Heart left ventricle (tissue), 16 donors: ENCODE measurements around the gene STRIP1. TPM values are rescaled to one million over a fixed set of nuclear protein-coding genes. Genes with fewer than 3 reads are reported as not detected.

ENCODE experiments used
- ATAC-seq, 4 donors: fragments of 200-7000 bp; cut with Tn5 transposase; one replicate each; pipeline ENCODE4 v1.9.1; 2020 to 2022; ENCODE audit warnings: moderate library complexity in 4 of 4, mild to moderate bottlenecking in 3 of 4, moderate number of reproducible peaks in 1 of 4
- DNase-seq, 5 donors: peaks; one replicate each; pipeline ENCODE4 v3.0.0-alpha.2; 2020
- H3K27ac ChIP-seq, 12 donors: fragments of 200-600 bp; sonication (generic) in 4 of 12; one replicate each; pipeline versions ENCODE4 v1.5.0 to v1.8.0; 2016 to 2022; ENCODE audit warnings: mild to moderate bottlenecking in 2 of 12
- H3K27me3 ChIP-seq, 9 donors: fragments of 200-600 bp; sonication (generic) in 2 of 9; one replicate each; pipeline versions ENCODE4 v1.5.1 to v1.8.0; 2016 to 2022; ENCODE audit warnings: mild to moderate bottlenecking in 3 of 9
- H3K36me3 ChIP-seq, 9 donors: fragments of 200-600 bp; sonication (generic) in 2 of 9; one replicate each; pipeline versions ENCODE4 v1.5.0 to v1.8.0; 2018 to 2022; ENCODE audit warnings: mild to moderate bottlenecking in 2 of 9
- H3K4me1 ChIP-seq, 12 donors: fragments of 200-600 bp; sonication (generic) in 4 of 12; one replicate each; pipeline versions ENCODE4 v1.5.0 to v1.8.0; 2016 to 2022; ENCODE audit warnings: mild to moderate bottlenecking in 3 of 12
- H3K4me3 ChIP-seq, 12 donors: fragments of 200-600 bp; sonication (generic) in 4 of 12; one replicate each; pipeline versions ENCODE4 v1.5.0 to v1.8.0; 2017 to 2022; ENCODE audit warnings: mild to moderate bottlenecking in 9 of 12, moderate library complexity in 4 of 12
- H3K9me3 ChIP-seq, 12 donors: fragments of 200-600 bp; sonication (generic) in 4 of 12; one replicate each; pipeline versions ENCODE4 v1.5.0 to v1.8.0; 2016 to 2022; ENCODE audit warnings: mild to moderate bottlenecking in 1 of 12
- CTCF ChIP-seq, 12 donors: fragments of 200-600 bp; sonication (generic) in 4 of 12; IDR thresholded peaks; one replicate each; pipeline versions ENCODE4 v1.5.0 to v1.8.0; 2018 to 2022; ENCODE audit warnings: antibody characterized with exemption in 12 of 12, mild to moderate bottlenecking in 5 of 12
- POLR2A ChIP-seq, 2 donors: fragments of 450-650 bp; IDR thresholded peaks; one replicate each; pipeline ENCODE4 v1.6.1; 2017; ENCODE audit warnings: antibody characterized with exemption in 2 of 2, mild to moderate bottlenecking in 2 of 2, moderate library complexity in 2 of 2
- WGBS, 4 donors: extraction: QIAGEN DNeasy Blood & Tissue Kit in 2 of 4; methylation state at CpG; one replicate each; pipeline versions ENCODE4 v1.1.5 to v1.1.7; 2013 to 2018; 5-methylcytosine and 5-hydroxymethylcytosine counted together
- intact Hi-C, 10 donors: fragments of 100-400 bp; cut with DNase I; formaldehyde crosslinking; loops; one replicate each; pipeline versions ENCODE4 v1.11.1 to v1.14.2; 2022
- polyA plus RNA-seq, 2 donors: library from polyadenylated mRNA; stranded (reverse); fragments of 200-250 nt; gene quantifications; one replicate each; pipeline ENCODE4 v1.2.3, GENCODE V29; 2013
- total RNA-seq, 9 donors: library from RNA; depleted of rRNA in 2 of 9; stranded (reverse); fragments of >200 nt in 2 of 9; fragmentation: NEBNext Ultra II Directional in 3 of 9; extraction: Animal tissue kit (Norgen Biotek cat#: 25700) in 3 of 9; gene quantifications; one replicate each; pipeline versions ENCODE4 v1.1.0 to v1.2.4, GENCODE V29; 2016 to 2023
- donor health status: ischemic (EF 13 %, LVEDD 7.1; RV severe dilation, severe dysfunction).
- donor health status: healthy with polysubstance abuse.
- donor health status: DM: no; HTN: yes; CAD: no.
- donor health status: DM: no; HTN: no; CAD: no.
- donor health status: ischemic (EF 25% LVEDD 6.9; RV normal size, moderate dysfunction).
- donor health status: ischemic (EF 25% LVEDD 5.7; RV mildly dilated, moderate dysfunction).
- donor health status: healthy.
- donor health status: DM: yes; HTN: yes; CAD: no.
- donor health status: ischemic (EF 35%, LVEDD 5.7; RV mildly dilated, moderate dysfunction).
- donor health status: nonischemic (EF 11% LVEDD 7.7; RV severe dilation, severe dysfunction).
- donor health status: DM: yes; HTN: yes; CAD: no.
- donor health status: PGD.
- donor health status: ischemic (EF 29% LVEDD 5.4; RV normal size, mild dysfunction).
- donor health status: nonischemic (EF 23%, LVEDD 6.1; RV moderate dilation, normal function).

The STRIP1 gene
- total and polyA plus RNA-seq, 11 donors = 7.8 to 22.8 (median 19.0) TPM

GRCh38 chr1:109993885-109994284, 40.5 kb upstream of the STRIP1 start:
- 60 to 79% (median 76%) methylated on average over 3 of the region's 3 CpGs for WGBS, 4 donors
- H3K27ac ChIP-seq = peak overlapping the region in 1 of 12 donors; percentile 48
- H3K4me3 ChIP-seq = no peak overlapping the region
- H3K9me3 ChIP-seq = no peaks in the 10 kb centered on the region
- peaks cover 0 to 24% (median 4%) of the 10 kb centered on the region in 9 donors for H3K36me3 ChIP-seq
- H3K27me3 ChIP-seq = no peaks in the 10 kb centered on the region
- no peak for TF ChIP-seq CTCF (IDR thresholded peaks at IDR 0.05)
- no peak for TF ChIP-seq POLR2A (IDR thresholded peaks at IDR 0.05)
- intact Hi-C loops = no loop called here
- no peak for DNase-seq
- no peak for ATAC-seq
- H3K4me1 ChIP-seq = peaks cover 5 to 86% (median 40%) of the 10 kb centered on the region in 12 donors

DNA sequence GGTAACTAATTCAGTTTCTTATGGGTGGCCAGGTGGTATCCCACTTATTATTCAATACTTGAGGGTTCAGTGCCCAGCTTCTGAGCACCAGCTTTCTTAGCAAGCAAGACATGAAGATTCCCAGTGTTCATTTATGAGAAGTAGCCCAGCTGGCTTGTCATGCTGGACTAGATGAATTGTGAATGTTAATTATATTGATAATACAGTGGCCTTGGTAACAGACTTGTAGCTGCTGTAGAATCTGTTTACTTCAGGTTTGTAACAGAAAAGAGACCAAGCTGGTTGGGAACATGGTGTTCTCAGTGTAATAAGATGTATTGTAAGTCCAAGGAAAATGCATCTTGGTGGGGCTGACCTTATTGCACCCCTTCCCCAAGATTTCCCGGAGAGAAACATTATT, 39.8 kb upstream of the STRIP1 start:
- 78 to 95% (median 88%) methylated on average over 1 of the region's 1 CpG for WGBS, 4 donors
- Histone ChIP-seq H3K36me3 (peaks cover 0 to 24% (median 4%) of the 10 kb centered on the region in 9 donors), H3K4me3 (no peak overlapping the region), H3K27me3 (no peaks in the 10 kb centered on the region), H3K27ac (peak overlapping the region in 1 of 12 donors; percentile 21), H3K4me1 (peaks cover 5 to 79% (median 35%) of the 10 kb centered on the region in 12 donors), H3K9me3 (no peaks in the 10 kb centered on the region)
- TF ChIP-seq POLR2A (IDR thresholded peaks at IDR 0.05) (no peak), CTCF (IDR thresholded peaks at IDR 0.05) (no peak)
- intact Hi-C loops = no loop called here
- no peak for ATAC-seq
- no peak for DNase-seq

DNA sequence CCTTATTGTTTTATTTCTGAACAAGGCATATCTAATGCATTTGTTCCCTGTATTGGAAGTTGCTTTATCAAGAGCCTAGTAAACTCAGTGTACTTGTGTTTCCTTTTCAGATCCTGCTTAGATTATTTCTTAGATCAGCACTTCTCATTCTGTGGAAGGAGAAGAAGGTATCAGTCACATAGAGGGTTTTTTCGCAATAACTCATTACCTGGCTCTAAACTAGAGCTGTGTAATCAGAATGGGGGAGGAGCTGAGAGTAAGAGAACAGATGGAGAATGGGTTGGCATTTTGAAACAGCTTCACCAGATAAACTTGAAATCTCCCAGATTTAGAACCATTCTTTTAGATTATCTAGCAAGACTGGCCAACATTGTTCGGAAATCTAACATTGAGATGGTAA, 38.9 kb upstream of the STRIP1 start:
- H3K4me3 ChIP-seq = no peak overlapping the region
- H3K27me3 ChIP-seq = no peaks in the 10 kb centered on the region
- H3K36me3 ChIP-seq = peaks cover 0 to 24% (median 4%) of the 10 kb centered on the region in 9 donors
- peaks cover 3 to 81% (median 28%) of the 10 kb centered on the region in 12 donors for H3K4me1 ChIP-seq
- intact Hi-C loops = no loop called here
- TF ChIP-seq CTCF (IDR thresholded peaks at IDR 0.05) (no peak), POLR2A (IDR thresholded peaks at IDR 0.05) (no peak)
- peak overlapping the region in 1 of 12 donors; percentile 21 for H3K27ac ChIP-seq
- DNase-seq = no peak
- ATAC-seq = no peak
- WGBS, 4 donors = 96 to 100% (median 98%) methylated on average over 2 of the region's 2 CpGs
- no peaks in the 10 kb centered on the region for H3K9me3 ChIP-seq

DNA sequence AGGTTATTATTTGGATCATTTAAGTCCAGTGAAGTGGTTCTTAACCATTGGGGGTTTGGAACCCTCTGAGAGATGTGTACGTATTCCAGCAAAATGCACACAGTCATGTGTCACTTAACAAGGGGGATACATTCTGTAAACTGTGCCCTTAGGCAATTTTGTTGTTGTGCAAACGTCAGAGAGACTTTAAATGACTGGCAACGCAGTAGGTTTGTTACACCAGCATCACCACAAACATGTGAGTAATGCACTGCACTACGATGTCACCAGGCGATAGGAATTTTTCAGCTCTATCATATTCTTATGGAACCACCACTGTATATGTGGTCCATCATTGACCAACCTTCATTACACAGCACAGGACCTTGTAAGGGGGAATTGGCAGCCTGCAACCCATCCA, 37.9 kb upstream of the STRIP1 start:
- Histone ChIP-seq H3K9me3 (no peaks in the 10 kb centered on the region), H3K27ac (no peak overlapping the region), H3K36me3 (peaks cover 0 to 18% (median 4%) of the 10 kb centered on the region in 9 donors), H3K4me1 (peaks cover 0 to 71% (median 21%) of the 10 kb centered on the region in 12 donors), H3K27me3 (no peaks in the 10 kb centered on the region), H3K4me3 (no peak overlapping the region)
- peak in 1 of 4 donors; percentile 33 for ATAC-seq
- intact Hi-C loops = no loop called here
- TF ChIP-seq POLR2A (IDR thresholded peaks at IDR 0.05) = no peak
- TF ChIP-seq CTCF (IDR thresholded peaks at IDR 0.05) = no peak
- WGBS, 4 donors = 84 to 94% (median 91%) methylated on average over 5 of the region's 5 CpGs
- DNase-seq = no peak
